Type B pancreatic cell (in vitro differentiated cells): ENCODE results near the gene PLD6. TPM values are rescaled to one million over a fixed set of nuclear protein-coding genes. Genes with fewer than 3 reads are reported as not detected.

Source experiments
- DNase-seq: peaks from one replicate; pipeline ENCODE4 v3.0.0; 2021; ENCODE audit warnings: mixed read lengths; ENCODE audit not compliant: unreplicated experiment; ENCODE audit errors: extremely low spot score
- H3K27ac Mint-ChIP-seq: 2 replicates; pipeline ENCODE4 v1.8.0; 2021; ENCODE audit warnings: mild to moderate bottlenecking, mixed read lengths
- H3K27me3 Mint-ChIP-seq: 2 replicates; pipeline ENCODE4 v1.8.0; 2021; ENCODE audit warnings: mixed read lengths
- H3K36me3 Mint-ChIP-seq: 2 replicates; pipeline ENCODE4 v1.8.0; 2021; ENCODE audit warnings: mixed read lengths
- H3K4me1 Mint-ChIP-seq: one replicate; pipeline ENCODE4 v1.8.0; 2021; ENCODE audit warnings: mixed read lengths; ENCODE audit not compliant: unreplicated experiment
- H3K4me3 Mint-ChIP-seq: 2 replicates; pipeline ENCODE4 v1.8.0; 2021; ENCODE audit warnings: mild to moderate bottlenecking, mixed read lengths
- H3K9me3 Mint-ChIP-seq: 2 replicates; pipeline ENCODE4 v1.8.0; 2021; ENCODE audit warnings: mixed read lengths
- total RNA-seq: library from RNA; stranded (reverse); gene quantifications from 2 replicates; pipeline ENCODE4 v1.2.1, GENCODE V29; 2021; ENCODE audit warnings: low replicate concordance
- TF ChIP-seq, protein P1 (sequence below): fragments of 200-600 bp; sonication (generic); conservative IDR thresholded peaks from 2 replicates; pipeline ENCODE4 v1.5.0; 2021; ENCODE audit warnings: antibody characterized with exemption, mild to moderate bottlenecking

Gene PLD6
- total RNA-seq, 1 donor from 2014 or later = 1.5 TPM

DNA sequence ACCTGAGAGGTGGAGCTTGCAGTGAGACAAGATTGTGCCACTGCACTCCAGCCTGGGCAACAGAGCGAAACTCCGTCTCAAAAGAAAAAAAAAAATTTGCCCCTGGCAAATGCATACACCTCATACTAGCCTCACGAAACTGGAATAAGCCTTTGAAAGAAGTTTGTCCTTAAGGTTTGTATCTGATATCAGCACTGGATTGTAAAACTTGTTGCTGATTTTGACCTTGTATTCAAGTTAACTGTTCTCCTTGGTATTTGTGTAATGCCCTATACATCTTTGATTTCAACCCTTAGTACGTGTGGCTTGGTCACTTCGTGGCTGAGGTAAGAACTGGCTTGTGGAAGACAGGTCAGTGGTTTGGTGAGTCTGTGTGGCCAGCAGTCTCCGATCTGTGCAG lies 37.0 kb upstream of the PLD6 start:
- Mint-ChIP-seq H3K4me1 (no peaks in the 10 kb centered on the region), H3K27ac (no peak overlapping the region), H3K4me3 (no peak overlapping the region), H3K9me3 (no peaks in the 10 kb centered on the region), H3K27me3 (no peaks in the 10 kb centered on the region), H3K36me3 (no peaks in the 10 kb centered on the region)
- DNase-seq = no peak
- TF ChIP-seq, protein P1, sequence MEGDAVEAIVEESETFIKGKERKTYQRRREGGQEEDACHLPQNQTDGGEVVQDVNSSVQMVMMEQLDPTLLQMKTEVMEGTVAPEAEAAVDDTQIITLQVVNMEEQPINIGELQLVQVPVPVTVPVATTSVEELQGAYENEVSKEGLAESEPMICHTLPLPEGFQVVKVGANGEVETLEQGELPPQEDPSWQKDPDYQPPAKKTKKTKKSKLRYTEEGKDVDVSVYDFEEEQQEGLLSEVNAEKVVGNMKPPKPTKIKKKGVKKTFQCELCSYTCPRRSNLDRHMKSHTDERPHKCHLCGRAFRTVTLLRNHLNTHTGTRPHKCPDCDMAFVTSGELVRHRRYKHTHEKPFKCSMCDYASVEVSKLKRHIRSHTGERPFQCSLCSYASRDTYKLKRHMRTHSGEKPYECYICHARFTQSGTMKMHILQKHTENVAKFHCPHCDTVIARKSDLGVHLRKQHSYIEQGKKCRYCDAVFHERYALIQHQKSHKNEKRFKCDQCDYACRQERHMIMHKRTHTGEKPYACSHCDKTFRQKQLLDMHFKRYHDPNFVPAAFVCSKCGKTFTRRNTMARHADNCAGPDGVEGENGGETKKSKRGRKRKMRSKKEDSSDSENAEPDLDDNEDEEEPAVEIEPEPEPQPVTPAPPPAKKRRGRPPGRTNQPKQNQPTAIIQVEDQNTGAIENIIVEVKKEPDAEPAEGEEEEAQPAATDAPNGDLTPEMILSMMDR = no peak

DNA sequence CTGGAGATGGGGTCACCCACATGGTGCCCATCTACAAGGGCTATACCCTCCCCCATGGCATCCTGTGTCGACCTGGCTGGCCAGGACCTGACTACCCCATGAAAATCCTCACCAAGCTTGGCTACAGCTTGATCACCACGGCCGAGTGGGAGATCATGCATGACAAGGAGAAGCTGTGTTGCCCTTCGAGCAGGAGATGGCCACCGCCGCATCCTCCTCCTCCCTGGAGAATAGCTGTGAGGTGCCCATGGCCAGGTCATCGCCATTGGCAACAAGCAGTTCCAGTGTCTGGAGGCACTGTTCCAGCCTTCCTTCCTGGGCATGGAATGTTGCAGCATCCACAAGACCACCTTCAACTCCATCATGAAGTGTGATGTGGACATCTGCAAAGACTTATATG lies 36.1 kb upstream of the PLD6 start:
- Mint-ChIP-seq H3K36me3 (no peaks in the 10 kb centered on the region), H3K4me3 (no peak overlapping the region), H3K27me3 (no peaks in the 10 kb centered on the region), H3K4me1 (no peaks in the 10 kb centered on the region), H3K9me3 (no peaks in the 10 kb centered on the region), H3K27ac (no peak overlapping the region)
- DNase-seq = no peak
- TF ChIP-seq, protein P1 = no peak

DNA sequence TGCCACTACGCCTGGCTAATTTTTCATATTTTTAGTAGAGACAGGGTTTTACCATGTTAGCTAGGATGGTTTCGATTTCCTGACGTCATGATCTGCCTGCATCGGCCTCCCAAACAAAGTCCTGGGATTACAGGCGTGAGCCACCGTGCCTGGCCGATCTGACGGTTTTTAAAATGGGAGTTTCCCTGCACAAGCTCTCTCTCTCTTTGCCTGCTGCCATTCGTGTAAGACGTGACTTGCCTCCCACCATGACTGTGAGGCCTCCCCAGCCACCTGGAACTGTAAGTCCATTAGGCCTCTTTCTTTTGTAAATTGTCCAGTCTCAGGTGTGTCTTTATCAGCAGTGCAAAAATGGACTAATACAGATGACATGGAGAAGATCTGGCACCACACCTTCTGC lies 35.5 kb upstream of the PLD6 start:
- DNase-seq = no peak
- H3K9me3 Mint-ChIP-seq = no peaks in the 10 kb centered on the region
- no peaks in the 10 kb centered on the region for H3K36me3 Mint-ChIP-seq
- H3K4me1 Mint-ChIP-seq = no peaks in the 10 kb centered on the region
- TF ChIP-seq, protein P1 = no peak
- H3K27ac Mint-ChIP-seq = no peak overlapping the region
- H3K27me3 Mint-ChIP-seq = no peaks in the 10 kb centered on the region
- no peak overlapping the region for H3K4me3 Mint-ChIP-seq

DNA sequence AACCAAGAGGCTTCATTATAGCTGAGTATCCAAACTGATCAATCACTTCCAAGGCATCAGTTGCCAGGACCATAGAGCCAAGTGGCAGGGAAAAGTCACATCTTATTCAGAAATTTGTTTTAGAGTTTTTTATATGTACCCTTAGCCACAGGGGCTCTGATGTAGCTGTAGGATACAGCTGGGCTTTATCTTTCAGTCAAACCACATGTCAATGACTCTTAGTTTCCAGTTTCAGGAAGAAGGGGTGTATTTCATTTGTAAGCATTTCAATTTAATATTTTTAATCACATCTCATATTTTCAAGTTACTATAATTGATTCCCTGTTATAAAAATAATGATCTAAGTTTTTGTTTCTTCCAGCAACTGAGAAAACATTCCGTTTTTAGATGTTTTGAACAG lies 33.7 kb upstream of the PLD6 start:
- Mint-ChIP-seq H3K9me3 (no peaks in the 10 kb centered on the region), H3K27me3 (no peaks in the 10 kb centered on the region), H3K4me1 (peaks cover 16% of the 10 kb centered on the region), H3K4me3 (peak overlapping the region; percentile 76), H3K27ac (no peak overlapping the region), H3K36me3 (no peaks in the 10 kb centered on the region)
- TF ChIP-seq, protein P1 = no peak
- DNase-seq = no peak

DNA sequence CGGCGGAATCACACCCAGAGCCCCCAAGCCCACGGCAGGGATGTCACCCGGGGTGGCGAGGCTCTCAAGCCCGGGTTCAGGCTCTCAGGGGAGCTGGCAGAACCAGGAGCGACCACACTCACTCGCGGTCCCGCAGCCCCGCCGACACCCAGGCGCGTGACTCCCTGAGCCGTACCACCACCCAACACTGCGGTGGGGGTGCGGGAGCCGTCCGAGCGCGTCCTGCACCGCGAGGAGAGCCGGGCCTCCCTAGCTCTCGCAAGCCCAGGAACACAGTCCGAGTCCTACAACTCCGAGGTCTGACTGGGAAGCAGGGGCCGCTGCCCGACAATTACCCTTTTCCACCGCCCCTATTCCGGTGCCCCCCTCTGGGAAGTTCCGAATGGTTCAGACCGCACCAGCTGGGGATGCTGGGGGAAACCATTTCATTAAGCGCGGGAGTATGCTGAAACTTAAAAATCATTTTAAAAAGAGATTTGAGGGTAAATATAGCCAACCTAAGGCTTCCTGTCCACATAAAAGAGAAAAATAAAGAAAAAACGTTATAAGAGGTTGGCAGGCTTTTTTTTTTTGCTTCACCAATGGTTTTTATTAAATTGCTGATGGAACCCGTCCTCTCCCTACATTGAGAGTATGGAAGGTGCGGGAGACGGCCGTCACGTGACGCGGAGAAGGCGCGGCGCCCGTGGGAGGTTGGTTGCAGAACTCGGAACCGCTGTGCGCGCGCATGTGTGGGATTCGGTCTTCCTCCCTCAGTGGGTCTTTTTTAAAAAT lies 31.1 kb upstream of the PLD6 start, which contains the start of gene FLCN:
Gene FLCN, minus strand, starts transcription at position 143 of the 774 bp plus-strand sequence. CDS start 9,031 bp downstream, outside the sequence.
- peak; percentile 83 for DNase-seq
- H3K27me3 Mint-ChIP-seq = no peaks in the 10 kb centered on the region
- H3K9me3 Mint-ChIP-seq = no peaks in the 10 kb centered on the region
- TF ChIP-seq, protein P1 = no peak
- H3K36me3 Mint-ChIP-seq = no peaks in the 10 kb centered on the region
- H3K4me1 Mint-ChIP-seq = peaks cover 16% of the 10 kb centered on the region
- H3K4me3 Mint-ChIP-seq = peak within 1 kb of the TSS; percentile 99
- peak within 1 kb of the TSS; percentile 99 for H3K27ac Mint-ChIP-seq
